HEK293T (cell line): ENCODE data around the gene CCDC34.

Source experiments
- CTCF ChIA-PET: fragments of 350-600 bp; formaldehyde crosslinking; extraction: SDS; loops from one replicate; lab custom pipeline; 2021; ENCODE audit warnings: antibody characterized with exemption, inconsistent platforms; lab: Yijun Ruan, JAX
- POLR2A ChIA-PET: fragments of 350-600 bp; formaldehyde crosslinking; extraction: SDS; loops from one replicate; lab custom pipeline; 2020; ENCODE audit warnings: antibody characterized with exemption, inconsistent platforms; lab: Yijun Ruan, JAX
- DNase-seq: peaks from one replicate; pipeline ENCODE4 v3.0.0; 2012; ENCODE audit warnings: mixed read lengths; ENCODE audit errors: extremely low spot score
- ARNT ChIP-seq: fragments of 450-650 bp; IDR thresholded peaks from 2 replicates; pipeline ENCODE4 v1.6.1; 2017; ENCODE audit warnings: mild to moderate bottlenecking
- BHLHE40 ChIP-seq: fragments of 450-650 bp; IDR thresholded peaks from 2 replicates; pipeline ENCODE4 v1.6.1; 2016; ENCODE audit warnings: mild to moderate bottlenecking, moderate library complexity, borderline replicate concordance
- CTBP1 ChIP-seq: fragments of 450-650 bp; IDR thresholded peaks from 2 replicates; pipeline ENCODE4 v1.6.1; 2016; ENCODE audit warnings: borderline replicate concordance
- ELF4 ChIP-seq: fragments of 450-650 bp; IDR thresholded peaks from 2 replicates; pipeline ENCODE4 v1.6.1; 2017; ENCODE audit warnings: antibody characterized with exemption
- FOXA1 ChIP-seq: fragments of 450-650 bp; IDR thresholded peaks from 2 replicates; pipeline ENCODE4 v1.6.1; 2016; ENCODE audit warnings: mild to moderate bottlenecking
- FOXK2 ChIP-seq: fragments of 450-650 bp; IDR thresholded peaks from 2 replicates; pipeline ENCODE4 v1.6.1; 2016; ENCODE audit warnings: mild to moderate bottlenecking
- FOXM1 ChIP-seq: fragments of 450-650 bp; IDR thresholded peaks from 2 replicates; pipeline ENCODE4 v1.6.1; 2017; ENCODE audit warnings: mild to moderate bottlenecking, borderline replicate concordance
- HDGF ChIP-seq: fragments of 450-650 bp; IDR thresholded peaks from 2 replicates; pipeline ENCODE4 v1.6.1; 2017; ENCODE audit warnings: antibody characterized with exemption, borderline replicate concordance
- L3MBTL2 ChIP-seq: fragments of 450-650 bp; conservative IDR thresholded peaks from 2 replicates; pipeline ENCODE4 v1.6.1; 2016; ENCODE audit warnings: mild to moderate bottlenecking
- LEF1 ChIP-seq: fragments of 450-650 bp; IDR thresholded peaks from 2 replicates; pipeline ENCODE4 v1.6.1; 2017; ENCODE audit warnings: mild to moderate bottlenecking, borderline replicate concordance
- NFRKB ChIP-seq: fragments of 450-650 bp; IDR thresholded peaks from 2 replicates; pipeline ENCODE4 v1.6.1; 2016; ENCODE audit warnings: mild to moderate bottlenecking, moderate library complexity
- PKNOX1 ChIP-seq: fragments of 450-650 bp; IDR thresholded peaks from 2 replicates; pipeline ENCODE4 v1.6.1; 2016
- SP1 ChIP-seq: fragments of 450-650 bp; IDR thresholded peaks from 2 replicates; pipeline ENCODE4 v1.6.1; 2017
- SUZ12 ChIP-seq: fragments of 450-650 bp; IDR thresholded peaks from 2 replicates; pipeline ENCODE4 v1.6.1; 2016; ENCODE audit warnings: mild to moderate bottlenecking
- TARDBP ChIP-seq: fragments of 450-650 bp; IDR thresholded peaks from 2 replicates; pipeline ENCODE4 v1.6.1; 2016
- ZNF384 ChIP-seq: fragments of 450-650 bp; IDR thresholded peaks from 2 replicates; pipeline ENCODE4 v1.6.1; 2016

CCDC34 gene

GRCh38 chr11:27354359-27354965 is 8.6 kb downstream of the CCDC34 start:
- DNase-seq, result no peak
- CTCF ChIA-PET, result no interaction called here
- POLR2A ChIA-PET, result no interaction called here
- TF ChIP-seq FOXA1 (no peak), L3MBTL2 (no peak), ELF4 (no peak), PKNOX1 (no peak), NFRKB (no peak), CTBP1 (no peak), SUZ12 (no peak), BHLHE40 (no peak), FOXM1 (no peak), TARDBP (no peak), LEF1 (no peak), SP1 (no peak), ARNT (no peak), HDGF (no peak), FOXK2 (no peak), ZNF384 (no peak)

GRCh38 chr11:27353593-27354358 is 9.2 kb downstream of the CCDC34 start:
- POLR2A ChIA-PET, result interaction anchor here (1.5 kb wide), 1 partner anchor 11 kb away, joined by 3 read pairs; no protein-coding TSS in a partner anchor
- TF ChIP-seq TARDBP (no peak), FOXA1 (no peak), FOXK2 (no peak), HDGF (no peak), NFRKB (no peak), BHLHE40 (no peak), SUZ12 (no peak), L3MBTL2 (no peak)
- CTCF ChIA-PET, result interaction anchor here (0.7 kb wide), 1 partner anchor 66 kb away, joined by 3 read pairs; no protein-coding TSS in a partner anchor
- DNase-seq, result no peak

GRCh38 chr11:27352781-27353180 is 10.2 kb downstream of the CCDC34 start:
- DNase-seq, result no peak
- CTCF ChIA-PET, result interaction anchor here (0.7 kb wide), 1 partner anchor 67 kb away, joined by 3 read pairs; no protein-coding TSS in a partner anchor
- TF ChIP-seq L3MBTL2, result no peak
- TF ChIP-seq LEF1, result no peak
- TF ChIP-seq NFRKB, result no peak
- no peak for TF ChIP-seq PKNOX1
- no peak for TF ChIP-seq TARDBP
- TF ChIP-seq FOXK2, result no peak
- no peak for TF ChIP-seq SP1
- no peak for TF ChIP-seq SUZ12
- no peak for TF ChIP-seq FOXA1
- no peak for TF ChIP-seq BHLHE40

GRCh38 chr11:27350511-27350910 is 12.5 kb downstream of the CCDC34 start:
- DNase-seq, result no peak
- ChIA-PET CTCF (no interaction called here), POLR2A (no interaction called here)
- TF ChIP-seq HDGF (no peak), SUZ12 (no peak), SP1 (no peak), FOXA1 (no peak), ELF4 (no peak), PKNOX1 (no peak), LEF1 (no peak), NFRKB (no peak), ARNT (no peak), FOXK2 (no peak), L3MBTL2 (no peak), TARDBP (no peak), CTBP1 (no peak)

More at GRCh38 chr11:27352781-27353180, 10.2 kb downstream of the CCDC34 start:
- POLR2A ChIA-PET, result interaction anchor here (1.5 kb wide), 1 partner anchor 12 kb away, joined by 3 read pairs; no protein-coding TSS in a partner anchor

- ChIA-PET POLR2A (no interaction called here), CTCF (no interaction called here)
- no peak for DNase-seq
- no peak for TF ChIP-seq TARDBP
- TF ChIP-seq SUZ12, result no peak
- no peak for TF ChIP-seq NFRKB
- no peak for TF ChIP-seq SP1
- TF ChIP-seq ELF4, result no peak
Measured at GRCh38 chr11:27349919-27350318, 13.1 kb downstream of the CCDC34 start.

- CTCF ChIA-PET, result no interaction called here
- POLR2A ChIA-PET, result no interaction called here
- no peak for TF ChIP-seq ZNF384
- no peak for TF ChIP-seq PKNOX1
- no peak for TF ChIP-seq CTBP1
- TF ChIP-seq HDGF, result no peak
- TF ChIP-seq NFRKB, result no peak
- no peak for TF ChIP-seq SUZ12
- no peak for TF ChIP-seq LEF1
- TF ChIP-seq FOXK2, result no peak
- TF ChIP-seq ELF4, result no peak
- TF ChIP-seq FOXM1, result no peak
- TF ChIP-seq TARDBP, result no peak
- TF ChIP-seq BHLHE40, result no peak
- no peak for TF ChIP-seq ARNT
- TF ChIP-seq SP1, result no peak
- no peak for TF ChIP-seq L3MBTL2
- DNase-seq, result no peak
Measured at GRCh38 chr11:27348340-27348873, 14.6 kb downstream of the CCDC34 start.
